ENCODE data around the gene IL27RA. TPM values are rescaled to one million over a fixed set of nuclear protein-coding genes. Genes with fewer than 3 reads are reported as not detected.
A peak's percentile ranks its signal among the peaks of the same experiment; 100 is the strongest.

The IL27RA gene
- total and polyA plus RNA-seq, 2 donors (not counting 3 experiments of a cell fraction or from before 2014, with no cell fraction given): 1.6 to 4.5 TPM

GRCh38 chr19:14059093-14059480 is 27.5 kb downstream of the IL27RA start:
- Histone ChIP-seq H3K36me3 (ENCODE audit: control insufficient read depth in 2 of 2, extremely low read depth in 1 of 2, insufficient read depth in 2 of 2, low read length in 2 of 2) (no peaks in the 10 kb centered on the region), H3K4me2 (ENCODE audit: insufficient read depth, low read length) (no peak overlapping the region), H3K4me1 (ENCODE audit: control insufficient read depth, extremely low read depth, insufficient read depth, low read length) (no peaks in the 10 kb centered on the region), H3K79me2 (ENCODE audit: control insufficient read depth, insufficient read depth, low read length) (no peaks in the 10 kb centered on the region), H3K9me3 (replicated peaks; ENCODE audit: control insufficient read depth, insufficient read depth, low read length) (no peaks in the 10 kb centered on the region), H3K4me3 (replicated peaks in 1 of 3; ENCODE audit: insufficient read depth in 1 of 3, low read depth in 1 of 3, low read length in 3 of 3) (no peak overlapping the region), H4K20me1 (replicated peaks; ENCODE audit: control insufficient read depth, extremely low read depth, insufficient read depth, low read length) (no peaks in the 10 kb centered on the region), H3K27me3 (ENCODE audit: control insufficient read depth in 2 of 2, insufficient read depth in 2 of 2, low read length in 2 of 2) (peaks cover 7 to 8% of the 10 kb centered on the region in 2 experiments), H3K9me1 (replicated peaks; ENCODE audit: control insufficient read depth, extremely low read depth, insufficient read depth, low read length) (no peaks in the 10 kb centered on the region), H2AFZ (ENCODE audit: low read depth, low read length) (no peak overlapping the region), H3K27ac (ENCODE audit: insufficient read depth, low read depth, low read length) (no peak overlapping the region), H3K9ac (replicated peaks; ENCODE audit: extremely low read depth, insufficient read depth, low read length) (no peak overlapping the region)
- FAIRE-seq: no peak
- no peak for DNase-seq (ENCODE audit: low read depth, low spot score)
- dilution Hi-C loops (cut with MboI; ENCODE audit: extremely low pct_ligation_motif_present, low sequenced_read_pairs) (no loop called here), intact Hi-C loops (cut with micrococcal nuclease) (loop anchor here (5.0 kb wide), 1 partner anchor 177 kb away; no protein-coding TSS in a partner anchor)
- no TSS peak for BruUV-seq (replicated peaks)
- CTCF ChIA-PET: interaction anchor here (0.6 to 4.6 kb wide), 40 partner anchors 8 to 534 kb away, joined by 3 to 58 read pairs (median 5); partner anchors contain the start of genes ASF1B, IL27RA, MISP3 and NANOS3
- no peak for TF ChIP-seq MAX (IDR thresholded peaks at IDR 0.05; ENCODE audit: insufficient read depth, insufficient read length)
- TF ChIP-seq CTCF (IDR thresholded peaks at IDR 0.05; ENCODE audit: extremely low read depth in 1 of 2, insufficient read depth in 1 of 2, low read depth in 1 of 2, low read length in 2 of 2): peak; percentile 67 to 87
- TF ChIP-seq POLR2AphosphoS5 (IDR thresholded peaks at IDR 0.05; ENCODE audit: insufficient read depth, low read depth, low read length): no peak
- TF ChIP-seq EZH2 (IDR thresholded peaks at IDR 0.05; ENCODE audit: borderline replicate concordance, low read depth, low read length, severe bottlenecking): no peak
- POLR2A ChIA-PET: interaction anchor here (0.6 kb wide), 1 partner anchor 1053 kb away, joined by 3 read pairs; no protein-coding TSS in a partner anchor

Measured in endothelial cell of umbilical vein (primary cell).